Activated naive CD8-positive, alpha-beta T cell treated with anti-CD3 and anti-CD28 coated beads for 36 hours (primary cell): ENCODE data around the gene OTOP3. TPM values are rescaled to one million over a fixed set of nuclear protein-coding genes. Genes with fewer than 3 reads are reported as not detected.
"Not testable (repeated sequence)": the region's sequence is repeated elsewhere in the genome, so short reads cannot be mapped to it uniquely, and the experiment has no call there.

Experiments
- DNase-seq: peaks from one replicate; pipeline ENCODE4 v3.0.0; 2021
- H3K27ac Mint-ChIP-seq: one replicate; pipeline ENCODE4 v1.8.0; 2022; ENCODE audit warnings: mild to moderate bottlenecking, moderate library complexity, mixed read lengths
- H3K27me3 Mint-ChIP-seq: one replicate; pipeline ENCODE4 v1.8.0; 2022; ENCODE audit warnings: mild to moderate bottlenecking, mixed read lengths
- H3K36me3 Mint-ChIP-seq: one replicate; pipeline ENCODE4 v1.8.0; 2021; ENCODE audit warnings: mild to moderate bottlenecking, mixed read lengths
- H3K4me1 Mint-ChIP-seq: one replicate; pipeline ENCODE4 v1.8.0; 2021; ENCODE audit warnings: mixed read lengths
- H3K4me3 Mint-ChIP-seq: one replicate; pipeline ENCODE4 v1.8.0; 2022; ENCODE audit warnings: mild to moderate bottlenecking, moderate library complexity, mixed read lengths
- H3K9me3 Mint-ChIP-seq: one replicate; pipeline ENCODE4 v1.8.0; 2022; ENCODE audit warnings: mixed read lengths
- total RNA-seq, 2 experiments: library from RNA; stranded (reverse); gene quantifications; one replicate each; pipeline ENCODE4 v1.2.3, GENCODE V29; 2021

Gene OTOP3
- total RNA-seq, 2 experiments from 2014 or later: not detected

DNA sequence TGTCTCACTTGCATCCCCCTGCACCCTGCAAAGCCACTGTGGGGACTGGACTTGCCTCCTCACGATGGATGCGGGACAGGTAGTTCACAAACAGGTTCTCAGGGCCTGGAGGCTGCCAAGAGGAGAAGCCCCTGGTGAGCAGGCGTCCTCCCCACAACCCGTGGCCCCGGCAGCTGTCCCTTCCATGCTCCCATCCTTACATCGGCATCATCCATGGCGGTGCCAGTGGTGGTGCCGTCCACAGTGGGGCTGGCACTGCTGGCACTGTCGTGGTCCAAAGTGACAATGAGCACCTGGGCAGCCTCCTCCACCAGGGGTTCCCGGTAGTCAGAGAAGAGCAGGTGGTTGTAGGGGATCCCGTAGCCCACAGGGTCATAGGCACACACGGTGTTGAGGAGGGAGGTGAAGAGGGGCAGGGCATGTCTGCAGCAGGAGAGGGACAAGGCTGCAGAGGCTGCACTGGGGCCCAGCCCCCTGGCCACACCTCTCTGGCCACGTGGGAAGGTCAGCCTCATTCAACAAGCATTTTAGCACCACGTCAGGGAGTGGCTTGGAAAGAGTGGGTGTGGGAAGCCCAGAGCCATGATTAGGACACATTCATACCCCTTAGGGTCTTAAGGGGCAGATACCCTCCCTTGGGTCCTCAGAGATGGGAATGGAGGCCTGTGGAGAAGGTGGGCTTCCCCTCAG lies 24.3 kb downstream of the OTOP3 start:
- DNase-seq: no peak
- Mint-ChIP-seq H3K4me1 (peaks cover 7% of the 10 kb centered on the region), H3K9me3 (no peaks in the 10 kb centered on the region), H3K4me3 (no peak overlapping the region), H3K27me3 (no peaks in the 10 kb centered on the region), H3K36me3 (no peaks in the 10 kb centered on the region), H3K27ac (no peak overlapping the region)

DNA sequence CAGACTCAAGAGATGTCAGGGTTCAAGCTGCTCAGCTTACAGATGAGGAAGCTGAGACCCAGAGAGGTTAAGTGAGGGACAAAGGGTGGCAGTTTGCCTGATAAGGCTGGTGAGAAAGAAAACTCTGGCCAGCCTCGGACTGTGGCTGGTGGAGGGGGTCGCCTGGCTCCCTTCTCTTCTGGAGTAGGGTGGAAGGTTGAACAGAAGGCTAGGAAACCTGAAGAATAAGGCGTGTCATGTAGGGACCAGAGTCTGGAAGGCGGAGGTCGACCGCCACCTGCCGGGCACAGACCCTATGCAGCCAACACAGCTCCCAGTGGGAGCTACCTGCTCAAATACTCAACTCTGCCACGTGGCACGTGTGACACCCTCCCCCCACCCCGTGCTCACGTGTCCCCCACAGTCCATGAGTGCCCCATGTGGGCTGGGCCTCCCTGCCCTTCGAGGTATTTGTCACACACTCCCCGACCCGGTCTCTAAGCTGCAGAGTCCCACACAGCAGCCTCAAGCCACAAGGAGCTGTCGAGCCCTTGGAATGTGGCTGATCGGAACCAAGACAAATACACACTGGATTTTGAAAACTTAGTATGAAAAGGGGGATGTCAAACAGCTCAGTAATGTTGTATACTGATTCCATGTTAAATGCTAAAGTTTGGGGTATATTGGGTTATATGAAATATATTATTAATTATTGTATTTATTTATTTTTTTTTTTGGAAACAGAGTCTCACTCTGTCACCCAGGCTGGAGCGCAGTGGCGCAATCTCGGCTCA lies 25.1 kb downstream of the OTOP3 start:
- H3K4me3 Mint-ChIP-seq: no peak overlapping the region
- H3K27me3 Mint-ChIP-seq: no peaks in the 10 kb centered on the region
- peak; percentile 61 for DNase-seq
- H3K9me3 Mint-ChIP-seq: no peaks in the 10 kb centered on the region
- H3K4me1 Mint-ChIP-seq: peaks cover 7% of the 10 kb centered on the region
- no peak overlapping the region for H3K27ac Mint-ChIP-seq
- no peaks in the 10 kb centered on the region for H3K36me3 Mint-ChIP-seq

DNA sequence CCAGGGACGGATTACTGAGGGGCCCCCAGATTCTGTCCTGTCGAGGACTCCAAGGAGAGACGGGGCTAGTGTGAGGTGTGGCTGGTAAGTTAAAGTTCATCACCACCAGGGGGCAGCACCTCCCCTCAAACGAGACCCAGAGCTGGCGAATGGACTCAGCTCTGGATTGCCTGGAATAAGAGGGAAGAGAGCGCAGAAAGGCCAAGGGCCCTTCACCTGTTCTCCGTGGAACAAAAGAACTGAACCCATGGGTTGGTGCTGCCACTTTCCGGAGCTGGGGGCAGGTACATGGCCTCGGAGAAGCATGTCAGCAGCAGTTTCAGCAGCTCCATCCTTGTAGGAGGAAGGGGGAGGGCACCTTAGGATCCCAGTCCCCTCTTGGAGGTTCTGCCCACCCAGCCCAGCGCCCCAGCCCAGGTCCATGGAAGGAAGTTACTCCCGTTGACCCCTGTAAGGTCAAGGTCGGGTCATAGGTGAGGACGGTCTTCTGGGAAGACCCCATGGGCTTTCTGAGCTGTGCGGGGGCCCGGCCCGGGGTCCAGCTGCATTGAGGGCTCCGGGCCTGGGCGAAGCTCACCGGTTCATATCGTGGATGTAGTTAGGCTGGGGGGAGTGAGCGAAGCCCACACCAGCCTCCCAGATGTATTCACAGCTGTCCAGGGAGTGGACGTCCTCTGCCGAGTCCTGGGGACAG lies 26.1 kb downstream of the OTOP3 start:
- no peaks in the 10 kb centered on the region for H3K9me3 Mint-ChIP-seq
- H3K27me3 Mint-ChIP-seq: no peaks in the 10 kb centered on the region
- no peaks in the 10 kb centered on the region for H3K36me3 Mint-ChIP-seq
- H3K27ac Mint-ChIP-seq: no peak overlapping the region
- H3K4me3 Mint-ChIP-seq: no peak overlapping the region
- DNase-seq: peak; percentile 77
- H3K4me1 Mint-ChIP-seq: peaks cover 7% of the 10 kb centered on the region

DNA sequence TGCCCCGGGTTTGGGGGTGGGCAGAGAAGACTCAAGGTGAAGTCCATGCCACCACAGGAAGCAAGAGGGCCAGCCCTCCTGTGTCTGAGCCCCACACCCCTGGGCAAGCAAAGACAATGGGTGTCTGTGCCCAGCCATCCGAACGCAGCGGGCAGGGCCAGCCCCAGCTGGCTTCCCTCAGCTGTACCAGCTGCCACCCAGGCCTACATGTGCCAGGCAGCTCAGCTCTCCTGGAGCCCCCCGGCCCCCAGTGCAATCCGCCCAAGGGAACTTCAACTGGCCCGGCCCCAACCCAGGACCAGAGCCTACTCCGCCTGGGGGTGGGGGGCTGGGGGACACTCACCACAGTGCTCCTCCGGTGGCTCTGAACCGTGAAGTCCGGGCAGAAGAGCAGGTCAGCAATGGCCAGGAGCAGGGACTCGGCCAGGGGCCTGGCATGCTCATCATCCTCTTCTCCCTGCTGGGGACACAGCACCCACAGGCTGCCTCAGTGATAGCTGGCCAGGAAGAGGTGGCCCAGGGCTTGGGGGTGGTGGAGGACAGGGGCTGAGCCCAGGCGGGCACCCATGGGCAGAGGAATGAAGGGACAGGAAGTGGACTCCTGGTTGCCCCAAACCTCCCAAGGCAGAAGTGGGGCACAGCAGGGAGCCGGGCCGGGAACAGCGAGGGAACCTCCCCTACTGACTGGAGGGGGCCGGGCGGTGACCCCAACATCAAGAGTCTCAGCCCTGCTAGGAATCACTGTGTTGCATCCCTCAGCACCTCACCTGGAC lies 27.1 kb downstream of the OTOP3 start:
- H3K27me3 Mint-ChIP-seq: no peaks in the 10 kb centered on the region
- no peak for DNase-seq
- H3K4me3 Mint-ChIP-seq: no peak overlapping the region
- no peaks in the 10 kb centered on the region for H3K9me3 Mint-ChIP-seq
- H3K36me3 Mint-ChIP-seq: no peaks in the 10 kb centered on the region
- H3K4me1 Mint-ChIP-seq: peaks cover 7% of the 10 kb centered on the region
- H3K27ac Mint-ChIP-seq: no peak overlapping the region

DNA sequence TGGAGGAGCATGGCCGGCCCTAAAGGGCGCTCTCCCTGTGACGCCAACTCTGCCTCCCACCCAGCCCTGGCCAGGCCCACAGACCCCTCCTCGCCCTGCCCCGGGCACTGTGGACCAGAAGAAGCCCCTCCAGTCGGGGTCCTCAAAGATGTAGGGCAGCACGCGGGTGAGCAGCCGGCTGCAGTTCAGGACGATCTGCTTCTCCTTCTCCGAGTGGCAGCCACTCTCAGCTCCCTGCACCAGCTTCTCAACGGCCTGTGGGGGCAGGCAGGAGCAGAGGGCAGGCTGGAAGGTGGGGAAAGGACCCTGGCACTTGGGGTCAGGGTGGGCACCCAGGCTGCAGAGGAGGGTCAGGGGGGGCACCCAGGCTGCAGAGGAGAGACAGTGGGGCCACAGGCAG lies 28.0 kb downstream of the OTOP3 start:
- no peaks in the 10 kb centered on the region for H3K9me3 Mint-ChIP-seq
- no peak overlapping the region for H3K4me3 Mint-ChIP-seq
- H3K4me1 Mint-ChIP-seq: peaks cover 7% of the 10 kb centered on the region
- DNase-seq: no peak
- H3K36me3 Mint-ChIP-seq: no peaks in the 10 kb centered on the region
- no peaks in the 10 kb centered on the region for H3K27me3 Mint-ChIP-seq
- H3K27ac Mint-ChIP-seq: no peak overlapping the region

DNA sequence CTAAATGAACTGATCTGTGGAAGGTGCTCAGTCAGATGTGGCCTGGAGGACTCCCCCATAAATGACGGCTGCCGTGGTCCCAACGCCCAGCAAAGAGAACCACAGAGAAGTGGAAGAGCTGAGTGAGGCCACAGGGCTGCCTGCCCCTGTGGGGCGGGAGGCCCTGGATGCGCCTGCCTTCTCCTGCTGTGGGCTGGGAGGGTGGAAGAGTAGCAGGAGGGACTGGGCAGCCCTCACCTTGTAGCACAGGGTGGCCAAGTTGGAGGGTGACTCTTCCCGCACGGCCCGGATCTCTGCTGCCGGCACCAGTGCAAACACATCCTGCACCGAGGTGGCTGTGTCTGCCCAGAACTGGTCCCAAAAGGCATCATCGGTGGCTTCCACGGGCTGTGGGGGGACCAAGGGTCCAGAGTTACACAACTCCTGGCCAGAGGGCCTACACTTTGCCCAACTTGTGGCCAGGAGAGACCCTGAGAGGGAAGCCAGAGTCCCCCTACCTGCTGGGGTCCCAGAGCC lies 28.6 kb downstream of the OTOP3 start:
- DNase-seq: no peak
- Mint-ChIP-seq H3K27me3 (no peaks in the 10 kb centered on the region), H3K27ac (no peak overlapping the region), H3K4me3 (no peak overlapping the region), H3K9me3 (no peaks in the 10 kb centered on the region), H3K4me1 (peaks cover 7% of the 10 kb centered on the region), H3K36me3 (no peaks in the 10 kb centered on the region)

DNA sequence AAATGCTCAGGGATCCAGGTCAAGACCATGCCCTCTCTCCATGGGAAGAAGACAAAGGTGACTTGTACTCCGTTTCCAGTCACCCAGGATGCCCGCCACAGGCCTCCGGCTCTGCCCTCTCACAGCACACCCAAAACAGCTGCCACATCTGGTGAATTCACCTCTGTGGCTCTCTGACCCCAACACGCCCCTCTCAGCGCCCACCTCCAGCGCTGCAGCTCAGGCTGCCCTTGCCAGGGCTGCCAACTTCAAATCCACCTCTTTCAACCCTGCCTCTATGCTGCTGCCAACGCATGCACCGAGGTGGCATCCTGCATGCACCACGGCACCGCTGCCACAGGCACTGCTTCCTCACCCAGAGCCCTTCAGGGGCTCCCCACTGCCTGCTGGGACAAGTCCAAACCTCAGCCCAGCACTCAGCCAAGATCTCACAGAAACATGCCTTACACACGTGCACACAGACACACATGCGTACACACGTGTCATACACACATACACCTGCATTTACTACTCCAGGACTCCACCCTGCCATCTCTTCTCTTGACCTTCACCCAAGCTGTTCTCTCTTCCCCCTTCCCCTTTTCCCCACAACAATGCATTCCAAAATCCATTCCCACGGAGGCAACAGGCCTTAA lies 29.4 kb downstream of the OTOP3 start:
- H3K27ac Mint-ChIP-seq: no peak overlapping the region
- DNase-seq: no peak
- H3K4me1 Mint-ChIP-seq: peaks cover 7% of the 10 kb centered on the region
- no peak overlapping the region for H3K4me3 Mint-ChIP-seq
- no peaks in the 10 kb centered on the region for H3K9me3 Mint-ChIP-seq
- no peaks in the 10 kb centered on the region for H3K27me3 Mint-ChIP-seq
- no peaks in the 10 kb centered on the region for H3K36me3 Mint-ChIP-seq

DNA sequence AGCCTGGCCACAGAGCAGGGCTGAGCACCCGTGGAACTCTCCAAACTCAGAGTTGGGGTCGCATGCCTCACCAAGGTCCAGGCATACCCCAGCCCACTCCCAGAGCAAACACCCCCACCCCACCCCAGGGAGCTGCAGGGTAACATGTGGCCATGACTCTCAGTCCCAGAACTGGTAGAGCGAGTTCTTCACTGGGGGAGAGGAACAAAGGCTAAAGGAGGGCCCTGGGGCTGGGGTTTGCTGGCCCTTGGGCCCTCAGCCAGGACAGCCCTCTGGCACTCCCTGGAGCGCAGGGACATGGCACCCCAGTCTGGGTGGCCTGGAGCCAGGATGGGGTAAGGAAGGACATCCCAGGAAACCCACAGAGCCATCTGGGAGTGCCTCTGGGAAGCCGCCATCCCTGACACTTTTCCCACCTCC lies 32.7 kb downstream of the OTOP3 start:
- Mint-ChIP-seq H3K4me3 (no peak overlapping the region), H3K9me3 (no peaks in the 10 kb centered on the region), H3K36me3 (no peaks in the 10 kb centered on the region), H3K27me3 (peaks cover 7% of the 10 kb centered on the region), H3K27ac (no peak overlapping the region), H3K4me1 (peaks cover 5% of the 10 kb centered on the region)
- no peak for DNase-seq

DNA sequence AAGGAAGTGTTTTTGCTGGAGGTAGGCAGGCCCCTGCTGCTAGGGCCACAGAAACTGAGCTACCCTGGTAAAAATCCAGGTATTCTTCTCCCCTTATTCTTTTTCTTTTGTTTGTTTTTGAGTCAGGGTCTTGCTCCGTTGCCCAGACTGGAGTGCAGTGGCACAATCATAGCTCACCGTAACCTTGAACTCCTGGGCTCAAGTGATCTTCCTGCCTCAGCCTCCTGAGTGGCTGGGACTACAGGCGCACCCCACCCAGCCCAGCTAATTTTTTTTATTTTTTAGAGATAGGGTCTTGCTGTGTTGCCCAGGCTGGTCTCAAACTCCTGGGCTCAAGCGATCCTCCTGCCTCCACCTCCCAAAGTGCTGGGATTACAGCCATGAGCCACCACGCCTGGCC lies 33.8 kb downstream of the OTOP3 start:
- H3K9me3 Mint-ChIP-seq, H3K4me3 Mint-ChIP-seq, DNase-seq, H3K36me3 Mint-ChIP-seq, H3K4me1 Mint-ChIP-seq, H3K27ac Mint-ChIP-seq: not testable (repeated sequence)
- peaks cover 18% of the 10 kb centered on the region for H3K27me3 Mint-ChIP-seq

DNA sequence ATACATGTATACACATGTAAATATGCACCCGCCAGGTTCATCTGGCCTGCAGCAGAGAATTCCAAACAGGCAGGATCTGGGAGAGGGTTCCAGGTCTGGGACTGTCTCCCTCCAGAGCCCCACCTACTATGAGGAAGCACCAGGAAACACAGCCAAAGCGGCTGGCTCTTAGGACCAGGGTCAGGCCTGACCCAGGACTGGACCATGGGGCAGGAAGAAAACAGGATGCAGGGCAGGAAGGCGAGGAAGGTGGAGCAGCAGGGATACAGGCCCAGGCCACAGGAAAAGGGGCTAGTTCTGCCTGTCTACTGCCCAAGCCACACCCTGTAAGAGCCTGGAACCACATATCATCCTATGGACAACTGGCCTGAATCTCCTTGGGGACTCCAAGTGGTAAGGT lies 34.7 kb downstream of the OTOP3 start:
- DNase-seq: no peak
- H3K4me1 Mint-ChIP-seq: peaks cover 5% of the 10 kb centered on the region
- no peak overlapping the region for H3K27ac Mint-ChIP-seq
- no peak overlapping the region for H3K4me3 Mint-ChIP-seq
- peaks cover 21% of the 10 kb centered on the region for H3K27me3 Mint-ChIP-seq
- no peaks in the 10 kb centered on the region for H3K9me3 Mint-ChIP-seq
- no peaks in the 10 kb centered on the region for H3K36me3 Mint-ChIP-seq

DNA sequence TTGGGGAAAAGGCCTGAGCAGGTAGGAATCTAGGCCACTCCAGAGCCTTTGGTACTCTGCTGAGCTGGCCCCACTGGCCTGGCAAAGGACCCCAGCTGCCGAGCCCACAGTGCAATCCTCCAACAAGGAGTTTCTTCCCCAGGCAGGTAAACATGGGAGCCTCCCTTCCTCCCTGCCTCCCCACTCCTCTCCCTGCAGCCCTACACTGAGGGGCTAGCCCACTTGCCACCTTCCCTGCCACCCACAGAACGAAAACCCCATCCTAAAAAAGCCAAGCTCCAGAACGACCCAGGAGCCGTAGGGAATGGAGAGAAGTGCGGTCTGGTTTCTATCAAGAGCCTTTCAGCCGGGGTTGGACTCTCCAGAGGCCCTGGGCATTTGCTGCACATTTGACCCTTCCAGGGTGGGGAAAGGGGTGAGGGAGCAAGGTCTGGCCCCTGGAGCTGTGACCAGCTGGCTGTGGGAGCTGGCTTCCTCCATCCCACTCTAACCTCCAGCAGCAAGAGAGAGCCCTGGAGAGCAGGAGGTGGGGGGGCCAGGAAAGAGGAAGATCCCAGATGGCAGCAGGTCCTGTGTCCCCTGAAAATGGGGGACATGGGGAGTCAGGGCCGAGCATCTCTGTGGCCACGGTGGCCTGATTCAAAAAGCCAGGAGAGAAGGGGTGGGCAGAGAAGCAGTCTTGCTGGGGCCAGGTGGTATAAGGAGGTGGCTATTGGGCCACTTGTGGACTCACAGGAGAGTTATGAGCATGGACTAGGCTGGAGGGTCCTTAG lies 35.6 kb downstream of the OTOP3 start:
- Mint-ChIP-seq H3K27me3 (peaks cover 21% of the 10 kb centered on the region), H3K9me3 (no peaks in the 10 kb centered on the region), H3K4me3 (peak overlapping the region; percentile 45), H3K27ac (no peak overlapping the region), H3K4me1 (peaks cover 5% of the 10 kb centered on the region), H3K36me3 (no peaks in the 10 kb centered on the region)
- DNase-seq: no peak

DNA sequence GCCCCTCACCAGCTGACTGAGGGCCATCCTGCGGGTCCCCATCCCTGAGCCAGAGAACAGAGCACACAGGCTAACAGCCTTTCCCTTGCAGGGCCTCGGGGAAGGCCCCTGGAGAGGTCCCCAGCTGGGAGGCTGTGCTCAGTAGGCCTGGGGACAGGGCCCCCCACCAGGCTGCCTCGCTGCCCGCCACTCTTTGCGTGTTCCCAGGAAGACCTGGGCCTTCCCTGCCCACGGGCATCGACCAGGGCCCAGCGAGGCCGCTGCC lies 36.1 kb downstream of the OTOP3 start:
- peaks cover 21% of the 10 kb centered on the region for H3K27me3 Mint-ChIP-seq

DNA sequence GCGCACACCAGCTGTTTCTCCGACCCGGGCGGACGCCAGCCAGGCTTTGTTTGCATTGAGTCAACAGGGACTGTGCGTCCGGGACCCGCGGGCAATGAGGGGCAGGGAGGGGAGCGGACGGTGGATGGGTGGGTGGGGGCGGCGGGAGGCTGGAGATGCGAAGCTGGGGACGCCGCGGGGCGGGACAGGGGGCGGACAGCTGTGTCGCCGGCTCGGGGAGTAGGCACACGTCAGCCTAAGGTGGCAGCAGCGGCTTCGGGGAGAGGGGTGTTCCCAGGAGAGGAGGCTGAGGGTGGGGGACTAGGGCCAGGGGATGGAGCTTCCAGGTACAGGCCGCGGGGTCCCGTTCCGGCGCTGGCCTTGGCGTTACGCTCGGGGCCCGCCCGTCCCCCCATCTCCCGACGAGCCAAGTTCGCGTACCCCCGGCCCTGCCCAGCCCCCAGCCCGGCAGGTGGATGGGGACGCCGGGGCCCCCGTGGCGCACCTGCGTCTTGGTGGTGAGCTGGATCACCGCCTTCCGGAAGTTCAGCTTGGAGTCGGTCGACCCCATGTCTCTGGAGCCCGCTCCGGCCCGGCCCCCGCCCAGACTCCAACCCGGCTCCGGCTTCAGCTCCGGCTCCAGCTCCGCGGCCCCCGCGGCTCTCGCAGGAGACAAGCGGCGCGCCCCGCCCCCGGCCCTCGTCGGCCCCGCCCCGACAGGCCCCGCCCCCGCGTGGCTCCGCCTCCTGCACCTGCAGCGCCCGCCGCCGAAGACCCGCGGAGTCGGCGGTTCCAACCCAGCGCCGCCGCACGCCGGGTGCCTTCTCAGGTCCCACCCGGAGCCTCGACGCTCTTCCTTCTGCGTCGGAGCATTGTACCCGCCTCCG lies 36.6 kb downstream of the OTOP3 start, which contains the start of gene HID1:
HID1 (minus strand) TSS at position 653 of the 866 bp plus-strand sequence; CDS start at position 550, 103 bp downstream.
- DNase-seq: peak; percentile 79

More for the DNA sequence above, 36.1 kb downstream of the OTOP3 start:
- Mint-ChIP-seq H3K4me3 (peak overlapping the region; percentile 45), H3K36me3 (no peaks in the 10 kb centered on the region), H3K4me1 (peaks cover 5% of the 10 kb centered on the region), H3K27ac (no peak overlapping the region), H3K9me3 (no peaks in the 10 kb centered on the region)
- DNase-seq: no peak

More for the DNA sequence above, 36.6 kb downstream of the OTOP3 start, which contains the start of gene HID1:
- Mint-ChIP-seq H3K27me3 (peaks cover 21% of the 10 kb centered on the region), H3K4me3 (peak within 1 kb of the TSS; percentile 84), H3K36me3 (no peaks in the 10 kb centered on the region), H3K27ac (no peak within 1 kb of the TSS), H3K4me1 (peaks cover 5% of the 10 kb centered on the region), H3K9me3 (no peaks in the 10 kb centered on the region)
